K562 (cell line): ENCODE data around the gene DENND1A. TPM values are rescaled to one million over a fixed set of nuclear protein-coding genes. Genes with fewer than 3 reads are reported as not detected.

Source experiments
- ATAC-seq: fragments of 200-7000 bp; cut with Tn5 transposase; 3 replicates; pipeline ENCODE4 v1.9.1; 2020; ENCODE audit warnings: moderate library complexity
- BruUV-seq: library from RNA; stranded (reverse); fragments of 400-500 nt; replicated peaks from 2 replicates; lab custom pipeline; 2021; lab: Mats Ljungman, UMichigan
- CTCF ChIA-PET: fragments of 300-600 bp; formaldehyde crosslinking; extraction: SDS; loops from one replicate; lab custom pipeline; 2021; ENCODE audit warnings: low intra/inter-chr PET ratio; lab: Yijun Ruan, JAX
- POLR2A ChIA-PET: fragments of 300-600, 350-650 bp; sonication (Branson Sonifier 250); formaldehyde crosslinking; extraction: SDS; loops from one replicate; lab custom pipeline; 2021; ENCODE audit warnings: antibody characterized with exemption, inconsistent platforms; lab: Yijun Ruan, JAX
- DNase-seq, 4 experiments: peaks; one replicate each; pipeline versions ENCODE4 v3.0.0 to v3.0.0-alpha.2; 2011 to 2018; ENCODE audit warnings: low spot score in 3 of 4, mixed read lengths in 3 of 4; ENCODE audit errors: extremely low read depth in 1 of 4
- FAIRE-seq: peaks from 2 replicates; lab custom pipeline; 2011; peaks lifted over from hg19 to GRCh38; lab: Jason Lieb, UNC
- H2AFZ ChIP-seq: 2 replicates; pipeline ENCODE4 v1.6.0; 2011; ENCODE audit warnings: low read depth, low read length, control low read depth, inconsistent platforms
- H3K27ac ChIP-seq: fragments of 200-600 bp; 3 replicates; pipeline ENCODE4 v1.8.0; 2011; ENCODE audit warnings: low read depth, mild to moderate bottlenecking, control low read depth, inconsistent platforms, low read length, moderate library complexity, mixed read lengths; ENCODE audit errors: extremely low read depth
- H3K27me3 ChIP-seq, 2 experiments: fragments of 300-600 bp in 1 of 2; 2 replicates in 1 of 2; 3 replicates in 1 of 2; pipeline versions ENCODE4 v1.6.0 to v1.8.0; 2011; ENCODE audit warnings: inconsistent platforms in 2 of 2, low read length in 2 of 2, mild to moderate bottlenecking in 1 of 2, mixed read lengths in 1 of 2, moderate library complexity in 1 of 2; ENCODE audit not compliant: control insufficient read depth in 2 of 2, insufficient read depth in 2 of 2
- H3K36me3 ChIP-seq: fragments of 300-600 bp; 3 replicates; pipeline ENCODE4 v1.8.0; 2011; ENCODE audit warnings: mild to moderate bottlenecking, low read length, inconsistent platforms; ENCODE audit not compliant: control insufficient read depth, insufficient read depth
- H3K4me1 ChIP-seq, 2 experiments: fragments of 200-600 bp in 1 of 2; replicated peaks in 1 of 2; 2 replicates in 1 of 2; 3 replicates in 1 of 2; pipeline versions ENCODE4 v1.5.1 to v1.8.0; 2011; ENCODE audit warnings: inconsistent platforms in 2 of 2, low read length in 2 of 2, mild to moderate bottlenecking in 1 of 2, mixed read lengths in 1 of 2, moderate library complexity in 1 of 2; ENCODE audit not compliant: control insufficient read depth in 2 of 2, insufficient read depth in 2 of 2
- H3K4me2 ChIP-seq: 2 replicates; pipeline ENCODE4 v1.6.1; 2011; ENCODE audit warnings: low read length, control low read depth, inconsistent platforms, mixed read lengths; ENCODE audit not compliant: insufficient read depth
- H3K4me3 ChIP-seq: fragments of 200-600 bp; sonication (generic), shearing (Covaris generic); 2 replicates; pipeline ENCODE4 v1.5.1; 2016; ENCODE audit warnings: control low read depth, inconsistent platforms
- H3K79me2 ChIP-seq: fragments of 200-600 bp; 3 replicates; pipeline ENCODE4 v1.8.0; 2011; ENCODE audit warnings: low read length, inconsistent platforms; ENCODE audit not compliant: control insufficient read depth, insufficient read depth
- H3K9ac ChIP-seq, 2 experiments: 2 replicates each; pipeline versions ENCODE4 v1.6.0 to v1.6.1; 2011; ENCODE audit warnings: low read depth in 2 of 2, low read length in 2 of 2, control low read depth in 1 of 2, inconsistent platforms in 1 of 2, mild to moderate bottlenecking in 1 of 2, mixed read lengths in 1 of 2; ENCODE audit not compliant: insufficient read depth in 1 of 2
- H3K9me1 ChIP-seq: one replicate; pipeline ENCODE4 v1.6.0; 2011; ENCODE audit warnings: inconsistent platforms, mild to moderate bottlenecking, low read length, moderate library complexity; ENCODE audit not compliant: control insufficient read depth, insufficient read depth
- H3K9me3 ChIP-seq: replicated peaks from 2 replicates; pipeline ENCODE4 v1.5.1; 2011; ENCODE audit warnings: low read depth, low read length, inconsistent platforms; ENCODE audit not compliant: control insufficient read depth, insufficient read depth
- H4K20me1 ChIP-seq: replicated peaks from 2 replicates; pipeline ENCODE4 v1.6.1; 2011; ENCODE audit warnings: low read length, inconsistent platforms, mixed read lengths; ENCODE audit not compliant: control insufficient read depth, insufficient read depth
- CBFA2T3 ChIP-seq: fragments of 450-650 bp; IDR thresholded peaks from 2 replicates; pipeline ENCODE4 v1.6.1; 2017
- CCAR2 ChIP-seq: fragments of 200-400 bp; formaldehyde crosslinking; IDR thresholded peaks from 2 replicates; pipeline ENCODE4 v1.6.1; 2017; ENCODE audit warnings: mild to moderate bottlenecking, low read depth, low read length
- CHCHD3 ChIP-seq: fragments of 250-450 bp; sonication (Bioruptor Pico); IDR thresholded peaks from 2 replicates; pipeline ENCODE4 v2.1.2; 2022; ENCODE audit warnings: mild to moderate bottlenecking
- CREB1 ChIP-seq, 2 experiments: sonication (generic) in 1 of 2; formaldehyde crosslinking in 1 of 2; IDR thresholded peaks; 2 replicates each; pipeline versions ENCODE4 v1.6.1 to v1.8.0; 2012 to 2022; ENCODE audit warnings: inconsistent platforms in 1 of 2, mild to moderate bottlenecking in 1 of 2, missing genetic modification reagents in 1 of 2, moderate library complexity in 1 of 2
- E2F8 ChIP-seq: fragments of 450-650 bp; IDR thresholded peaks from 2 replicates; pipeline ENCODE4 v1.7.1; 2018; ENCODE audit warnings: mild to moderate bottlenecking, low read depth; ENCODE audit not compliant: partially characterized antibody
- ESRRB ChIP-seq: fragments of 250-450 bp; sonication (Bioruptor Pico); IDR thresholded peaks from 2 replicates; pipeline ENCODE4 v1.5.0; 2020; ENCODE audit warnings: mild to moderate bottlenecking, moderate library complexity, borderline replicate concordance
- HDAC3 ChIP-seq: fragments of 450-650 bp; IDR thresholded peaks from 2 replicates; pipeline ENCODE4 v1.6.1; 2018; ENCODE audit warnings: borderline replicate concordance, mild to moderate bottlenecking, moderate library complexity; ENCODE audit not compliant: partially characterized antibody
- KLF10 ChIP-seq: fragments of 250-450 bp; sonication (Bioruptor Pico); IDR thresholded peaks from 2 replicates; pipeline ENCODE4 v1.6.1; 2021; ENCODE audit warnings: matching md5 sums
- NR2C1 ChIP-seq, 2 experiments: fragments of 450-650 bp; IDR thresholded peaks; 2 replicates each; pipeline ENCODE4 v1.6.1; 2017; ENCODE audit warnings: mild to moderate bottlenecking in 2 of 2, antibody characterized with exemption in 1 of 2, inconsistent platforms in 1 of 2, missing compliant biosample characterization in 1 of 2, missing genetic modification characterization in 1 of 2
- PKNOX1 ChIP-seq: fragments of 450-650 bp; IDR thresholded peaks from 2 replicates; pipeline ENCODE4 v1.6.1; 2016
- SPI1 ChIP-seq: IDR thresholded peaks from 2 replicates; pipeline ENCODE4 v1.6.1; 2011; ENCODE audit warnings: low read depth, low read length, control low read depth, borderline replicate concordance
- ZBTB1 ChIP-seq: sonication (generic); formaldehyde crosslinking; IDR thresholded peaks from 2 replicates; pipeline ENCODE4 v1.8.1; 2023; ENCODE audit warnings: missing genetic modification reagents, low read depth, mild to moderate bottlenecking, borderline replicate concordance
- ZHX1 ChIP-seq: fragments of 150-350 bp; conservative IDR thresholded peaks from 2 replicates; pipeline ENCODE4 v1.6.1; 2014; ENCODE audit warnings: low read length
- WGBS: fragments of 100-300 bp; shearing (Covaris generic); methylation state at CpG from one replicate; pipeline ENCODE4 v1.1.6; 2016; ENCODE audit warnings: low coverage, mixed read lengths; ENCODE audit not compliant: insufficient coverage; ENCODE audit errors: missing lambda C conversion rate; 5-methylcytosine and 5-hydroxymethylcytosine counted together
- in situ Hi-C: fragments of 300-500 bp; cut with MboI; formaldehyde crosslinking; loops from 4 replicates; pipeline ENCODE4 v1.15.0; 2018; ENCODE audit warnings: inconsistent platforms, mixed read lengths
- intact Hi-C: fragments of 100-400 bp; cut with micrococcal nuclease; formaldehyde crosslinking; loops from 2 replicates; pipeline ENCODE4 v1.14.2; 2022
- polyA plus RNA-seq, 8 experiments: library from polyadenylated mRNA; depleted of rRNA in 4 of 8; stranded (reverse) in 5 of 8; unstranded in 3 of 8; fragments of >200 nt; fragmentation: Nextera tagmentation in 2 of 8; fragmentation: Illumina TruSeq in 1 of 8; extraction: Ambion mirVana in 2 of 8; extraction: Trizol in 1 of 8; gene quantifications; 2 replicates each; pipeline versions ENCODE4 v1.2.1 to v1.2.3, GENCODE V29; 2011 to 2014; ENCODE audit warnings: inconsistent platforms in 1 of 8, missing spikeins in 1 of 8
- total RNA-seq, 7 experiments: library from RNA; depleted of rRNA in 6 of 7; stranded (reverse); fragments of >200 nt in 6 of 7; fragmentation: Illumina TruSeq in 2 of 7; extraction: Trizol in 2 of 7; gene quantifications; 2 replicates each; pipeline versions ENCODE4 v1.2.1 to v1.2.3, GENCODE V29; 2011 to 2021; ENCODE audit warnings: low replicate concordance in 1 of 7

DENND1A gene
- total and polyA plus RNA-seq, 9 of the 15 experiments (the other 6 are each of a cell fraction or from before 2014, with no cell fraction given) = 7.6 to 29.5 (median 15.7) TPM

- TF ChIP-seq CREB1 (IDR thresholded peaks at IDR 0.05) = no peak
- no peak for TF ChIP-seq CREB1 (CRISPR knock-in tag; IDR thresholded peaks at IDR 0.05)
- no peak for TF ChIP-seq ESRRB
- TF ChIP-seq CCAR2 = no peak
- TF ChIP-seq KLF10 (CRISPR knock-in tag) = no peak
- TF ChIP-seq CBFA2T3 = no peak
- no peak for TF ChIP-seq CHCHD3
Observed at GRCh38 chr9:123861756-123862120, 68.2 kb downstream of the DENND1A start (continued).

- H3K27ac ChIP-seq = no peak overlapping the region
- POLR2A ChIA-PET = interaction anchor here (0.7 to 1.1 kb wide), 2 partner anchors 10 to 26 kb away, joined by 3 read pairs; no protein-coding TSS in a partner anchor
- no peaks in the 10 kb centered on the region for H3K9me3 ChIP-seq
- in situ Hi-C loops (no loop called here), intact Hi-C loops (no loop called here)
- no peak overlapping the region for H2AFZ ChIP-seq
- H3K79me2 ChIP-seq = no peaks in the 10 kb centered on the region
- H3K9ac ChIP-seq = no peak overlapping the region
- H3K4me3 ChIP-seq = no peak overlapping the region
- no peaks in the 10 kb centered on the region for H3K9me1 ChIP-seq
- H3K4me1 ChIP-seq = no peaks in the 10 kb centered on the region
- no peak for FAIRE-seq
- no peak for ATAC-seq
- CTCF ChIA-PET = no interaction called here
- no peak overlapping the region for H3K4me2 ChIP-seq
- no TSS peak for BruUV-seq
- WGBS = 33% methylated on average over 2 of the region's 2 CpGs
- H4K20me1 ChIP-seq = no peaks in the 10 kb centered on the region
- DNase-seq = no peak
- H3K27me3 ChIP-seq = no peaks in the 10 kb centered on the region
- H3K36me3 ChIP-seq = no peaks in the 10 kb centered on the region
- TF ChIP-seq ZBTB1 (CRISPR knock-in tag) (no peak), NR2C1 (IDR thresholded peaks at IDR 0.05) (peak; percentile 85), NR2C1 (tag; IDR thresholded peaks at IDR 0.05) (peak; percentile 79), ZHX1 (no peak), PKNOX1 (peak; percentile 49), HDAC3 (no peak), SPI1 (peak; percentile 65; the same call in 1 of the 2 replicates), E2F8 (no peak)
Observed at GRCh38 chr9:123861086-123861755, 68.7 kb downstream of the DENND1A start.
